NK-92 treated with Interleukin-12 subunit alpha and Interleukin-12 subunit beta, amount 100 ng/mL, for 24 hours (cell line): ENCODE data around the gene STRIP2.
"Not testable (repeated sequence)": the region's sequence is repeated elsewhere in the genome, so short reads cannot be mapped to it uniquely, and the experiment has no call there.

ENCODE experiments used
- DNase-seq: peaks from one replicate; lab custom pipeline; 2025; lab: John Stamatoyannopoulos, UW

STRIP2 gene

GRCh38 chr7:129433847-129434674 lies at the start of gene STRIP2:
Gene STRIP2 (plus strand): TSS chr7:129434432. CDS start chr7:129434473, 41 bp downstream.
- DNase-seq: peak; percentile 95

GRCh38 chr7:129385116-129385515 lies 49.1 kb upstream of the STRIP2 start:
- no peak for DNase-seq

GRCh38 chr7:129385598-129385997 lies 48.6 kb upstream of the STRIP2 start:
- DNase-seq: no peak

GRCh38 chr7:129386506-129386905 lies 47.7 kb upstream of the STRIP2 start:
- DNase-seq: no peak

- no peak for DNase-seq
These were observed 46.7 kb upstream of the STRIP2 start for GRCh38 chr7:129387537-129387936.

- no peak for DNase-seq
These were observed 45.7 kb upstream of the STRIP2 start for GRCh38 chr7:129388333-129389098.

- DNase-seq: no peak
These were observed 44.4 kb upstream of the STRIP2 start for GRCh38 chr7:129389829-129390228.

- no peak for DNase-seq
These were observed 43.9 kb upstream of the STRIP2 start for GRCh38 chr7:129390314-129390713.

GRCh38 chr7:129391546-129392171 lies 42.6 kb upstream of the STRIP2 start:
- no peak for DNase-seq

GRCh38 chr7:129393255-129393654 lies 41.0 kb upstream of the STRIP2 start:
- DNase-seq: no peak

GRCh38 chr7:129394101-129394500 lies 40.1 kb upstream of the STRIP2 start:
- no peak for DNase-seq

- DNase-seq: no peak
These were observed 39.0 kb upstream of the STRIP2 start for GRCh38 chr7:129394982-129395914.

- DNase-seq: no peak
These were observed 32.8 kb upstream of the STRIP2 start for GRCh38 chr7:129401228-129401966.

- no peak for DNase-seq
These were observed 32.0 kb upstream of the STRIP2 start for GRCh38 chr7:129401967-129402860.

- no peak for DNase-seq
These were observed 28.7 kb upstream of the STRIP2 start for GRCh38 chr7:129405527-129405926.

- not testable (repeated sequence) for DNase-seq
These were observed 24.0 kb upstream of the STRIP2 start for GRCh38 chr7:129410238-129410637.

GRCh38 chr7:129412501-129412900 lies 21.7 kb upstream of the STRIP2 start:
- no peak for DNase-seq

- no peak for DNase-seq
These were observed 17.2 kb upstream of the STRIP2 start for GRCh38 chr7:129417073-129417472.

- no peak for DNase-seq
These were observed 12.4 kb upstream of the STRIP2 start for GRCh38 chr7:129421717-129422250.

- DNase-seq: no peak
These were observed 11.5 kb upstream of the STRIP2 start for GRCh38 chr7:129422727-129423126.
